ENCODE measurements around the gene CYGB. TPM values are rescaled to one million over a fixed set of nuclear protein-coding genes. Genes with fewer than 3 reads are reported as not detected.

Gene CYGB
- total and polyA plus RNA-seq, 2 of the 13 experiments (the other 11 are each of a cell fraction or from before 2014, with no cell fraction given) = 18.9 to 27.1 TPM

GRCh38 chr17:76479515-76480060, 57.9 kb downstream of the CYGB start (continued):
- TF ChIP-seq, protein P1, sequence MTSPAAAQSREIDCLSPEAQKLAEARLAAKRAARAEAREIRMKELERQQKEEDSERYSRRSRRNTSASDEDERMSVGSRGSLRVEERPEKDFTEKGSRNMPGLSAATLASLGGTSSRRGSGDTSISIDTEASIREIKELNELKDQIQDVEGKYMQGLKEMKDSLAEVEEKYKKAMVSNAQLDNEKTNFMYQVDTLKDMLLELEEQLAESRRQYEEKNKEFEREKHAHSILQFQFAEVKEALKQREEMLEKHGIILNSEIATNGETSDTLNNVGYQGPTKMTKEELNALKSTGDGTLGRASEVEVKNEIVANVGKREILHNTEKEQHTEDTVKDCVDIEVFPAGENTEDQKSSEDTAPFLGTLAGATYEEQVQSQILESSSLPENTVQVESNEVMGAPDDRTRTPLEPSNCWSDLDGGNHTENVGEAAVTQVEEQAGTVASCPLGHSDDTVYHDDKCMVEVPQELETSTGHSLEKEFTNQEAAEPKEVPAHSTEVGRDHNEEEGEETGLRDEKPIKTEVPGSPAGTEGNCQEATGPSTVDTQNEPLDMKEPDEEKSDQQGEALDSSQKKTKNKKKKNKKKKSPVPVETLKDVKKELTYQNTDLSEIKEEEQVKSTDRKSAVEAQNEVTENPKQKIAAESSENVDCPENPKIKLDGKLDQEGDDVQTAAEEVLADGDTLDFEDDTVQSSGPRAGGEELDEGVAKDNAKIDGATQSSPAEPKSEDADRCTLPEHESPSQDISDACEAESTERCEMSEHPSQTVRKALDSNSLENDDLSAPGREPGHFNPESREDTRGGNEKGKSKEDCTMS (CRISPR knock-in tag; conservative IDR thresholded peaks at IDR 0.05) = no peak

- no peak for ATAC-seq
Observed at GRCh38 chr17:76478730-76479514, 58.6 kb downstream of the CYGB start.

More at GRCh38 chr17:76478730-76479514, 58.6 kb downstream of the CYGB start:
- no peaks in the 10 kb centered on the region for H4K20me1 ChIP-seq (ENCODE audit: insufficient read depth, low read length)
- H3K27me3 ChIP-seq (ENCODE audit: control insufficient read depth in 1 of 2, insufficient read depth in 2 of 2, low read length in 2 of 2) = no peaks in the 10 kb centered on the region
- no peaks in the 10 kb centered on the region; a peak in 2 of 5 replicates for H3K36me3 ChIP-seq (replicated peaks in 1 of 2; ENCODE audit: control insufficient read depth in 1 of 2, insufficient read depth in 2 of 2, low read length in 2 of 2)
- no peaks in the 10 kb centered on the region for H3K9me3 ChIP-seq (ENCODE audit: low read length)
- intact Hi-C loops (cut with micrococcal nuclease; ENCODE audit: unreplicated experiment) (no loop called here), in situ Hi-C loops (cut with HindIII; ENCODE audit: extremely low pct_ligation_motif_present, low pct_unique_long_range_greater_than_20kb) (no loop called here)
- ChIA-PET POLR2A (interaction anchor here (5.7 kb wide), 1 partner anchor 21 kb away, joined by 59 read pairs; the partner anchor contains the start of gene RHBDF2), CTCF (ENCODE audit: low intra/inter-chr PET ratio, low total read pairs) (no interaction called here)
- no TSS peak for BruUV-seq (replicated peaks)
- no peak overlapping the region for H3K27ac ChIP-seq (ENCODE audit: extremely low read length, insufficient read depth, low read length)
- DNase-seq (ENCODE audit: low spot score) (no peak), FAIRE-seq (no peak)
- TF ChIP-seq ZFYVE20 (CRISPR knock-in tag; IDR thresholded peaks at IDR 0.05; ENCODE audit: borderline replicate concordance, low read depth) (no peak), ELF3 (CRISPR knock-in tag; IDR thresholded peaks at IDR 0.05) (no peak), RARA (CRISPR knock-in tag; IDR thresholded peaks at IDR 0.05) (no peak), TAF15 (IDR thresholded peaks at IDR 0.05; ENCODE audit: low read depth, low read length, poor library complexity, severe bottlenecking) (no peak), ZNF160 (CRISPR knock-in tag; IDR thresholded peaks at IDR 0.05) (no peak), NFIB (CRISPR knock-in tag; IDR thresholded peaks at IDR 0.05; ENCODE audit: borderline replicate concordance) (no peak), GFI1 (CRISPR knock-in tag; IDR thresholded peaks at IDR 0.05; ENCODE audit: borderline replicate concordance) (no peak), SALL2 (CRISPR knock-in tag; IDR thresholded peaks at IDR 0.05) (no peak), HNRNPL (IDR thresholded peaks at IDR 0.05; ENCODE audit: low read depth, low read length) (0 out of 2 replicates have a peak, but pooled peaks have one; percentile 37), AGO2 (optimal IDR thresholded peaks at IDR 0.05; ENCODE audit: low read depth, low read length) (peak; percentile 63)
- TF ChIP-seq, protein P2, sequence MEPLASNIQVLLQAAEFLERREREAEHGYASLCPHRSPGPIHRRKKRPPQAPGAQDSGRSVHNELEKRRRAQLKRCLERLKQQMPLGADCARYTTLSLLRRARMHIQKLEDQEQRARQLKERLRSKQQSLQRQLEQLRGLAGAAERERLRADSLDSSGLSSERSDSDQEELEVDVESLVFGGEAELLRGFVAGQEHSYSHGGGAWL (CRISPR knock-in tag; IDR thresholded peaks at IDR 0.05) = no peak
- H3K9ac ChIP-seq (ENCODE audit: insufficient read depth, low read depth, low read length) = no peak overlapping the region
- 94% methylated on average over 36 of the region's 37 CpGs for WGBS (ENCODE audit: low lambda C conversion rate)
- peaks cover 19% of the 10 kb centered on the region for H3K4me1 ChIP-seq (ENCODE audit: insufficient read depth, low read length)
- no peak overlapping the region for H3K4me3 ChIP-seq (replicated peaks in 1 of 3; ENCODE audit: insufficient read depth in 1 of 3, low read depth in 2 of 3, low read length in 3 of 3)
- H3K4me2 ChIP-seq (ENCODE audit: low read depth, low read length) = no peak overlapping the region
- no peak overlapping the region for H2AFZ ChIP-seq (ENCODE audit: low read length)
- H3K79me2 ChIP-seq (ENCODE audit: insufficient read depth, low read length) = no peaks in the 10 kb centered on the region
